Panc1 (cell line): ENCODE data around the gene LRPPRC.

ENCODE experiments used
- POLR2AphosphoS5 ChIP-seq: IDR thresholded peaks from 2 replicates; pipeline ENCODE4 v1.6.1; 2012; ENCODE audit warnings: mild to moderate bottlenecking, low read depth, low read length, moderate library complexity
- TF ChIP-seq, protein P1 (sequence below): fragments of 450-650 bp; IDR thresholded peaks from 2 replicates; pipeline ENCODE4 v1.5.1; 2017; ENCODE audit warnings: mild to moderate bottlenecking

DNA sequence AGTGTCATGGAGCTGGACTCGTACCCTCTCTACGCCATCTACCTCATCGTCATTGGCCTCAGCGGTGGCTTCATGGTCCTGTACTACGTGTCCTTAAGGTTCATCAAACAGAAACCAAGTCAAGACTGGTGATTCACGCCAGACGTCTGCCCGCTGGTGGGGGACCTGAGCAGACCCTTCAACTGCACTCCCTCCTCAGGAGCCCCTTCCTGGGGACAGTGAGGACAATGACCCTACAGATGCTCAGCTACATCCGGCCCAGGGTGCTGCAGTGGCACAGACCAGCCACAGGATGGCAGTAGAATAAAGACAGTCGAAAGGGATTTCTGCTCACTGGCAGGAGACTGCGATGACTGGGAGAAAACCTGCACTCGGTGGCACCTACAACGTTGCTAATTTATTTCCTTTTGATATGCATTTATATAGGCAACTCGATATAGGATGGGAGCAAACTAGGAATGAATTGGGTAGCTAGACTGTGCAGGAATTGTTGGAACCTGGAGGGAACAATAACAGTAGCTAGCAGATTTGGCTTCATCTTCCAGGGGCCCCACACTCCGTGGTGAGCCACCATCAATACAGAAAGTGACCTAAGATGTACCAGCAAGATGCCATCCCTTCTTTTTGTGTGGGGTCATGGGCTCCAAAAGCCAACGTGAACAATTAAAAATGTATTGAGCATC lies 117.9 kb downstream of the LRPPRC start:
- no peak for TF ChIP-seq POLR2AphosphoS5
- TF ChIP-seq, protein P1, sequence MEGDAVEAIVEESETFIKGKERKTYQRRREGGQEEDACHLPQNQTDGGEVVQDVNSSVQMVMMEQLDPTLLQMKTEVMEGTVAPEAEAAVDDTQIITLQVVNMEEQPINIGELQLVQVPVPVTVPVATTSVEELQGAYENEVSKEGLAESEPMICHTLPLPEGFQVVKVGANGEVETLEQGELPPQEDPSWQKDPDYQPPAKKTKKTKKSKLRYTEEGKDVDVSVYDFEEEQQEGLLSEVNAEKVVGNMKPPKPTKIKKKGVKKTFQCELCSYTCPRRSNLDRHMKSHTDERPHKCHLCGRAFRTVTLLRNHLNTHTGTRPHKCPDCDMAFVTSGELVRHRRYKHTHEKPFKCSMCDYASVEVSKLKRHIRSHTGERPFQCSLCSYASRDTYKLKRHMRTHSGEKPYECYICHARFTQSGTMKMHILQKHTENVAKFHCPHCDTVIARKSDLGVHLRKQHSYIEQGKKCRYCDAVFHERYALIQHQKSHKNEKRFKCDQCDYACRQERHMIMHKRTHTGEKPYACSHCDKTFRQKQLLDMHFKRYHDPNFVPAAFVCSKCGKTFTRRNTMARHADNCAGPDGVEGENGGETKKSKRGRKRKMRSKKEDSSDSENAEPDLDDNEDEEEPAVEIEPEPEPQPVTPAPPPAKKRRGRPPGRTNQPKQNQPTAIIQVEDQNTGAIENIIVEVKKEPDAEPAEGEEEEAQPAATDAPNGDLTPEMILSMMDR = peak; percentile 96
